Metanephros (tissue), 2 donors: Measurements from ENCODE around the gene C16orf46. TPM values are rescaled to one million over a fixed set of nuclear protein-coding genes. Genes with fewer than 3 reads are reported as not detected.

Experiments used
- small RNA-seq: library from RNA; depleted of rRNA; stranded (forward); fragments of <200 nt; gene quantifications from one replicate; pipeline ENCODE3, GENCODE V24; 2014; ENCODE audit warnings: low replicate concordance
- total RNA-seq: library from RNA; depleted of rRNA; stranded (reverse); fragments of >200 nt; gene quantifications from one replicate; pipeline ENCODE4 v1.2.3, GENCODE V29; 2014

The C16orf46 gene, protein sequence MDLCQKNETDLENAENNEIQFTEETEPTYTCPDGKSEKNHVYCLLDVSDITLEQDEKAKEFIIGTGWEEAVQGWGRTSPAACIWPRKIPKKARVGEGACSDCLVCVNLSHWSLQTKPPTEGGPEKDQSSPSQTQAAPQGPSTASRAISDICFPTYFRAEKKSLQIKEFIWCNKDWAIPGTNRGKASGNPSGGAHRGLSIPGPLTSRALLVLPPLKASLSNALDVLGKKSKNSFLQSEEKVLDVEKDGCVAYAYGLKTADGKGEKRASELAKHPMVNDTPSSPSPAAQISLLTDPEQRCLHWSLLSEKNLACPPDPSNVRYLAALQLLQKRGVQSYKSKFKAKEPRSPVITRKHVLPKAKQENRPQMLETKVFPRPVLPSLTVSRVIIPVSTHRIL
- 2.8 TPM for total RNA-seq

DNA sequence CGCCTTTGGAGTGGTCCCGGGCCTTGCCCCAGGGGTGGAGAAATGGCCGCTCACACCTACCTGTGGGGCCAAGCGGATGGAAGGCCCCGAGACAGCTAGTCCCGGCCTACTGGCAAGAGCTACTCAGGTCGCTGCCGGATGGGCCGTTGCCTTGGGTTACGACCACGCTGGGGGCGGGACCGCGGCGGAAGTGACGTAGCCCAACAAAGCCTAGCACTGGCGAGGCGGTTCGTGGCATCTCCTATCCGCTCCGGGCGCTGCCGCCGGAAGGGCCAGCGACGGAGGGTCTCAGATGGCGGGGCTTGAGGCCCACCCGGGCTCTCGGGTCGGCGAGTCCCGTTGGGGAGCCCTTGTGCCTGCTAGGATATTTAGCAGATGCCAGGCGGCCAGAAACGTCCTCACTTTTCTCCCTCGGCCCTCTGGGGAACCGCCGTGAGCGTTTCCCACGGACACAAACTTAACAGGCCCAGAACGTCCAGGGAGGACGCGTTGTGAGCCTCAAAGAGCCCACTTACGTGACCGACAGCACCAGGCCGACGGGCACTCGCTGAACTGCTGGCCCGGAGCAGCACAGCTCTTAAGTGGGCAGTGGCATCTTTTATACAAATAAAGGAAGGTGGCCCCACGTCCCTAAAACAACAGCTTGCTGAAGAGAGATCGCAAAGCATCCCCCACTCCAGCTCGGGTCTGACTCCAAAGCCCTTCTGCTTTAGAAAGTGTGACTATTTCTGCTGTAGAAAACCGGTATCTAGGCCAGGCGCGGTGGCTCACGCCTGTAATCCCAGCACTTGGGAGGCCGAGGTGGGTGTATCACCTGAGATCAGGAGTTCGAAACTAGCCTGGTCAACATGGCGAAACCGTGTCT is at the start of gene C16orf46:
Gene C16orf46, minus strand, starts transcription at position 163 of the 865 bp plus-strand sequence. CDS start 13,283 bp downstream, outside the sequence.

DNA sequence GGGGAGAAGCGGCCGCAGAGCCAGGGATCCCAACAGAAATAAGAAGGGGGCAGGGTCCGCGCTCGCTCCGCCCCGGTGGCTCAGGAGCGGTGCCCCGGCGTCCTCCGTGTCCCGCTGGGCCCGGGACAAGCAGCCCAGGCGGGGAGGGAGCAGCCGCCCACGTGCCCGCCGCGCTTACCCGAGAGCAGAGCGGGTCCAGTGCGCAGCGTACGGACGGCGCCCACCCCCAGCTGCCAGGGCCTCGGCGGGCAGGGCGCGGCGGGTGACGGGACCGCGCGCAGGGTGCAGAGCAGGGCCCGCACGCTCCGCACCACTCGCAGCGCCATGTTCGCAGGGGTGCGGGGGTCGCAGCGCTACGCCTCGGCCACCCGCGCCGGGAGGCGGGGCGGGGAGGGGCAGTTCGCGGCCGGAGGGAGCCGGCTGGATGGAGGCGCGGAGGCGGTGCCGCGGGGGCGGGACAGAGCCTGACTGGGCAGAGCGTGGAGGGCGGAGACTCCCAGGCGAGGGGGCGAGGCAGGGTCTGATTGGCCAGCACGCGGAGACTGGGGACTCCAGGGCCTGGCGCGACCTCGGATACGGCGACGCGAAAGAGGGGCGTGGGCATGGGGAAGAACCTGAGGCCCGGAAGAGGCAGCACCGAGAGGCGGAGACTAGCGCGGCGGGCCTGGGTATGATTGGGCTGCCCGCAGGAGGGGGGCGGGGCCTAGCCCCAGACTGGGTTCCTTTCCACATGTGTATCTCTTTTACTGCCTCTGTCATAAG is 19.1 kb upstream of the C16orf46 start, which contains the start of gene GCSH:
Gene GCSH, minus strand, starts transcription at position 443 of the 762 bp plus-strand sequence. Its CDS starts 117 bp downstream, at position 326.

DNA sequence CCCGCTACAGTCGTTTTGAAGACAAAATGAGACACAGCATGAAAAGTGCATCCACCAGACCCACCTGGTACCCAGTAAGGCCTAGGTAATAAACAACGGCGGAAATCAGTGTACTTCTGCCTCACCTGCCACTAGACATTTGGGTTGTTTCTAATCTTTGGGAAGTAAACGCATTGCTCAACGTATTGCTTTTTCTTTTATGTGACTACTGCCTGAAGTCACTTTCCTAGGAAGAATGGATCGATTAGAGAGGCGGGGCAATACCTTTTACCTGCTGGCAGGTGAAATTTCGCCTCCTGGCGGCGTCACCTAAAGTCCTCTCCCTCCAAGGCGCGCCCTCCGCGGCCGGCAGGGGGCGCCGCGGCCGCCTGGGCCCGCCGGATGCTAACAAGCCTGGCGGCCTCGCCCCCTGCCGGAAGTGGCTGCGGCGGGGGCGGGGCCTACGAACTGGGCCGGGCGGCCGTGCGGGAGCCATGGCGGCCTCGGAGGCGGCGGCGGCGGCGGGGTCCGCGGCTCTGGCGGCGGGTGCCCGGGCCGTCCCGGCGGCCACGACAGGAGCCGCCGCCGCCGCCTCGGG is 41.6 kb downstream of the C16orf46 start, which contains the start of gene ATMIN:
Gene ATMIN, plus strand, starts transcription at position 445 of the 577 bp plus-strand sequence. Its CDS starts 29 bp downstream, at position 474.

Small RNA genes lying within 50 kb of the gene (small RNA-seq; reads per million reads assigned to genes)
- gene AC092718.3 (not detected), gene RNU6-1191P (not detected)

Other genes starting within 250 kb of the C16orf46 start
- 51.9 TPM for gene CMC2, start 70.4 kb downstream of the C16orf46 start, total RNA-seq
- gene CENPN, start 70.0 kb downstream of the C16orf46 start, total RNA-seq: 6.5 TPM
- gene ATMIN, start 41.4 kb downstream of the C16orf46 start, total RNA-seq: 29.7 TPM
- 21.0 TPM for gene GCSH, start 19.2 kb upstream of the C16orf46 start, total RNA-seq
- gene BCO1, start 161.5 kb upstream of the C16orf46 start, total RNA-seq: 3.2 TPM
- 9.1 TPM for gene GAN, start 237.7 kb upstream of the C16orf46 start, total RNA-seq